A673 (cell line): ENCODE results near the gene POLR2B. TPM values are rescaled to one million over a fixed set of nuclear protein-coding genes. Genes with fewer than 3 reads are reported as not detected.

Source experiments
- BruUV-seq: library from RNA; stranded (reverse); fragments of 400-500 nt; replicated peaks from 2 replicates; lab custom pipeline; 2021; lab: Mats Ljungman, UMichigan
- CTCF ChIA-PET: fragments of 300-600 bp; sonication (Branson Sonifier 250); formaldehyde crosslinking; loops from one replicate; lab custom pipeline; 2022; ENCODE audit warnings: antibody characterized with exemption; lab: Charles Lee
- POLR2A ChIA-PET: fragments of 300-600 bp; sonication (Branson Sonifier 250); formaldehyde crosslinking; loops from one replicate; lab custom pipeline; 2022; ENCODE audit warnings: antibody characterized with exemption; ENCODE audit not compliant: low non-redundant PET; lab: Charles Lee
- DNase-seq: peaks from one replicate; pipeline ENCODE4 v3.0.0-alpha.2; 2015; ENCODE audit warnings: low spot score
- H3K27ac ChIP-seq: fragments of 200-600 bp; sonication (generic); 2 replicates; pipeline ENCODE4 v1.5.1; 2016; ENCODE audit warnings: mixed run types, low read depth, mild to moderate bottlenecking, mixed read lengths, antibody characterized with exemption, low read length; ENCODE audit not compliant: poor library complexity, severe bottlenecking
- H3K27me3 ChIP-seq: fragments of 200-600 bp; sonication (generic); replicated peaks from 2 replicates; pipeline ENCODE4 v1.6.1; 2017; ENCODE audit warnings: mixed run types, low read depth, mild to moderate bottlenecking, mixed read lengths, antibody characterized with exemption, low read length; ENCODE audit not compliant: insufficient read depth, poor library complexity
- H3K36me3 ChIP-seq: fragments of 200-600 bp; sonication (generic); 2 replicates; pipeline ENCODE4 v1.6.1; 2016; ENCODE audit warnings: mixed run types, mild to moderate bottlenecking, mixed read lengths, antibody characterized with exemption, low read length; ENCODE audit not compliant: insufficient read depth, poor library complexity, severe bottlenecking
- H3K4me1 ChIP-seq: fragments of 200-600 bp; sonication (generic); 2 replicates; pipeline ENCODE4 v1.6.1; 2017; ENCODE audit warnings: mixed run types, mild to moderate bottlenecking, mixed read lengths, antibody characterized with exemption, low read length; ENCODE audit not compliant: insufficient read depth, poor library complexity, severe bottlenecking
- H3K4me3 ChIP-seq: fragments of 200-600 bp; sonication (generic); 2 replicates; pipeline ENCODE4 v1.5.1; 2016; ENCODE audit warnings: low read depth, mixed run types, mild to moderate bottlenecking, mixed read lengths, low read length; ENCODE audit not compliant: poor library complexity, severe bottlenecking
- H3K9me3 ChIP-seq: fragments of 200-600 bp; sonication (generic); 2 replicates; pipeline ENCODE4 v1.6.1; 2016; ENCODE audit warnings: mixed run types, low read depth, mild to moderate bottlenecking, mixed read lengths, antibody characterized with exemption, low read length; ENCODE audit not compliant: poor library complexity, severe bottlenecking
- EZH2 ChIP-seq: fragments of 200-600 bp; sonication (generic); IDR thresholded peaks from 2 replicates; pipeline ENCODE4 v1.6.1; 2017; ENCODE audit warnings: borderline replicate concordance, low read depth, mild to moderate bottlenecking, mixed read lengths, antibody characterized with exemption, low read length; ENCODE audit not compliant: poor library complexity, severe bottlenecking
- intact Hi-C: fragments of 100-400 bp; cut with micrococcal nuclease; formaldehyde crosslinking; loops from one replicate; pipeline ENCODE4 v1.10.0; 2022; ENCODE audit not compliant: unreplicated experiment
- total RNA-seq: library from RNA; stranded (reverse); gene quantifications from 2 replicates; pipeline ENCODE4 v1.2.3, GENCODE V29; 2021
- TF ChIP-seq, protein P1 (sequence below): fragments of 300-800, 200-600 bp; sonication (generic); conservative IDR thresholded peaks from 2 replicates; pipeline ENCODE4 v1.5.1; 2017; ENCODE audit warnings: low read depth, mild to moderate bottlenecking, antibody characterized with exemption, low read length, moderate library complexity, mixed read lengths

Gene POLR2B
- total RNA-seq, 1 experiment from 2014 or later: 71.9 TPM

DNA sequence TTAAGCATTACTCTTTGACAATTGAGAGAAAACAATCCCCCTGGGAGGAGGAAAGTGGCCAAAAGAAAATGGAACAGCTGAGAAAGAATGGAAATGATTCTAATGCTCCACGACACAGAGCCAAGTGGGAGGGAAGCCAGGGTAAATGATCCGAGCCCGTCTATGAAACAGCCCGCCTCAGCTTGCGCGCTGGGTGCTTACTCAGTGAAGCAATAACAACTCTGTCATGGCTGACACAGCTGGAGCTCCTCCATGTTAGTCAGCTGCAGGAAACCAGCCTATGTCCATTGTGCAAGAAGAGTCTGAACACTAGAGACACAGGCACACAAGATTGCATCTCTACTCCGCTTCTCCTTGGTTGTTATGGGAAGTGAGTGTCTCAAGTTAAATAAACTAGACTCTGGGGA, 20.6 kb upstream of the POLR2B start:
- intact Hi-C loops: no loop called here
- DNase-seq: peak; percentile 86
- ChIA-PET POLR2A (interaction anchor here (1.2 kb wide), 1 partner anchor 20 kb away, joined by 3 read pairs; the partner anchor contains the start of gene NOA1), CTCF (no interaction called here)
- Histone ChIP-seq H3K9me3 (no peaks in the 10 kb centered on the region), H3K27ac (peak overlapping the region; percentile 14), H3K36me3 (no peaks in the 10 kb centered on the region), H3K4me1 (peaks cover 5% of the 10 kb centered on the region), H3K27me3 (no peaks in the 10 kb centered on the region), H3K4me3 (no peak overlapping the region)
- no TSS peak for BruUV-seq
- TF ChIP-seq, protein P1, sequence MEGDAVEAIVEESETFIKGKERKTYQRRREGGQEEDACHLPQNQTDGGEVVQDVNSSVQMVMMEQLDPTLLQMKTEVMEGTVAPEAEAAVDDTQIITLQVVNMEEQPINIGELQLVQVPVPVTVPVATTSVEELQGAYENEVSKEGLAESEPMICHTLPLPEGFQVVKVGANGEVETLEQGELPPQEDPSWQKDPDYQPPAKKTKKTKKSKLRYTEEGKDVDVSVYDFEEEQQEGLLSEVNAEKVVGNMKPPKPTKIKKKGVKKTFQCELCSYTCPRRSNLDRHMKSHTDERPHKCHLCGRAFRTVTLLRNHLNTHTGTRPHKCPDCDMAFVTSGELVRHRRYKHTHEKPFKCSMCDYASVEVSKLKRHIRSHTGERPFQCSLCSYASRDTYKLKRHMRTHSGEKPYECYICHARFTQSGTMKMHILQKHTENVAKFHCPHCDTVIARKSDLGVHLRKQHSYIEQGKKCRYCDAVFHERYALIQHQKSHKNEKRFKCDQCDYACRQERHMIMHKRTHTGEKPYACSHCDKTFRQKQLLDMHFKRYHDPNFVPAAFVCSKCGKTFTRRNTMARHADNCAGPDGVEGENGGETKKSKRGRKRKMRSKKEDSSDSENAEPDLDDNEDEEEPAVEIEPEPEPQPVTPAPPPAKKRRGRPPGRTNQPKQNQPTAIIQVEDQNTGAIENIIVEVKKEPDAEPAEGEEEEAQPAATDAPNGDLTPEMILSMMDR: no peak
- no peak for TF ChIP-seq EZH2

DNA sequence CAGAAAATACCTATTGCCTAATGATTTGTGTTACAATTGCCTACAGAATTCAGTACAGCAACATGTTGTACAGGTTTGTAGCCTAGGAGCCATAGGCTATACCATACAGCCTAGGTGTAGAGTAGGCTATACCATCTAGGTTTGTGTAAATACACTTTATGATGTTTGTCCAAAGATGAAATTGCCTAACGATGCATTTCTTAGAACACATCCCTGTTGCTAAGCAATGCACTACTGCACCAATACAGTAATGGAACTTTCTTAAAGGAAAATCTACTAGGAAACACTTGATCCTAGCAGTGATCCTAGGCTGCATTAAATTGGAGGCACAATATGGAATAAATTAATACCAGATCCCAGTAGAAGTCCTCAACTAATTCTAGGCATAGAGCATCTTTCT, 19.6 kb upstream of the POLR2B start:
- Histone ChIP-seq H3K4me1 (peaks cover 5% of the 10 kb centered on the region), H3K27me3 (no peaks in the 10 kb centered on the region), H3K27ac (no peak overlapping the region), H3K9me3 (no peaks in the 10 kb centered on the region), H3K36me3 (no peaks in the 10 kb centered on the region), H3K4me3 (no peak overlapping the region)
- ChIA-PET POLR2A (no interaction called here), CTCF (no interaction called here)
- intact Hi-C loops: no loop called here
- DNase-seq: no peak
- no TSS peak for BruUV-seq
- no peak for TF ChIP-seq EZH2
- TF ChIP-seq, protein P1: no peak

DNA sequence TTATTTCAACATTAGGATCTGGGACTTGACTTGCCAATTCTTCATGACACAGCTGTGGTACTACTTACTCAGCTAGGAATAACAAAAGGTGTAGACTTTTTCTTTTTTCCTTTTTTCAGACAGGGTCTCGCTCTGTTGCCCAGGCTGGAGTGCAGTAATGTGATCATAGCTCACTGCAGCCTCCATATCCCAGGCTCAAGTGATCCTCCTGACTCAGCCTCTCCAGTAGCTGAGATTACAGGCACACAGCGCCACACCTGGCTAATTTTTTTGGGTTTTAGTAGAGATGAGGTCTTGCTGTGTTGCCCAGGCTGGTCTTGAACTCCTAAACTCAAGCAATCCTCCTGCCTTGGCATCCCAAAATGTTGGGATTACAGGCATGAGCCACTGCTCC, 17.6 kb upstream of the POLR2B start:
- no TSS peak for BruUV-seq
- TF ChIP-seq, protein P1: no peak
- TF ChIP-seq EZH2: no peak
- ChIA-PET POLR2A (interaction anchor here (0.6 kb wide), 1 partner anchor 23 kb away, joined by 3 read pairs; no protein-coding TSS in a partner anchor), CTCF (no interaction called here)
- Histone ChIP-seq H3K36me3 (no peaks in the 10 kb centered on the region), H3K27ac (no peak overlapping the region), H3K4me3 (no peak overlapping the region), H3K27me3 (no peaks in the 10 kb centered on the region), H3K4me1 (peaks cover 5% of the 10 kb centered on the region), H3K9me3 (no peaks in the 10 kb centered on the region)
- intact Hi-C loops: no loop called here
- no peak for DNase-seq
